ENCODE data around the gene INHA. TPM values are rescaled to one million over a fixed set of nuclear protein-coding genes. Genes with fewer than 3 reads are reported as not detected.

Gene INHA
- total RNA-seq, 1 donor from 2014 or later, result 0.52 TPM

DNA sequence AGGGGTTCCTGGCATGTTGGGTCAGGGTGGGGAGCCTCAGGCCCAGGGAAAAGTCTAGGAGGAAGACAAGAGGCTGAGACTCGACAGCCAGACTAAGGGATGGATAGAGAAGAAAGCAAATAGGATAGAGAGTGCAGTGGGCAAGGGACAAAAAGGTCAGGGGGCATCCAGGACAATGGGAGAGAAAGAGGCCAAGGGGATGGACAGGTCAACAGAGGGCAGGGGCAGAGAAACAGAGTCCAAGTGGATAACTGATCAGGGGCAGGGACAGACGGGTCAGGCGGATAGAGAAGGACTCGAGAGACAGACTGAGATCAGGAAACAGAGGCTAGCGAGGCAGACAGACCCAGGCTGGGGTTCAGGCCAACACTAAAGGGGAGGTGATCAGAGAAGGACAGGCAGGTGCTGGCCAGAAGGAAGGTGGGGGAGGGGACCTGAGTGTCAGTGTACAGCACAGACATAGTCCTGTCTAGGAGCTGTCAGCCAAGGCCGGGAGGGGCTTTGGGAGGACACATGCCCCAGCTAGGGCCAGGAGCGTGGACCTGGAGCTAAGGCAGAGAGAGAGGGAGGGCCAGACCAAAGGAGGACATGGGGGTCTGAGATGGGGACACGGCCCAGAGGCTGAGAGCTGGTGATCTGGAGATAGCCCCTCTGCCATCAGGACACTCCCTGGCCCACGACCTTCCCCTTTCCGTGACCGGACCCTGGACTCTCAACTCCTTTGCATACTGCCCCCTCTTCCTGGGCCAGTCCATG is 45.6 kb upstream of the INHA start:
- no peak overlapping the region for H3K4me2 ChIP-seq (ENCODE audit: low read length)
- H3K9me3 Mint-ChIP-seq (ENCODE audit: unreplicated experiment), result no peaks in the 10 kb centered on the region

DNA sequence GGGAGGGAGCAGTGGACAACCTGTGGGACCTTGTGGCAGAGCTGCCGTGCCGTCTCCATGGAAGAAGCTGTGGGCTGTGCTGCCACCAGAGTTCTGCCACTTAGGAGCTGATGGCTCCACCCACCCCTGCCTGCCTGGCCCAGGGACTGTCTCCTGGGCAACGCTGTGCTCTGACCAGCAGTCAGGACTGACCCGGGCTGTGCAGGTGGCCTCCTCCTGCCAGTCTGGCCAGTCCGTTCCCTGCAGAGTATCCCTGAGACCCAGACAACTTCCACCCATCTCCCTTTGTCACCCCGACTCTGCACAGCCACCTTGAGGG is 45.1 kb upstream of the INHA start:
- no peak overlapping the region for H2AFZ ChIP-seq (ENCODE audit: low read depth, low read length)
- peaks cover 61% of the 10 kb centered on the region for H3K27me3 Mint-ChIP-seq (ENCODE audit: low read depth, unreplicated experiment)
- H3K36me3 ChIP-seq (ENCODE audit: insufficient read depth, low read length), result no peaks in the 10 kb centered on the region
- H3K4me1 ChIP-seq (ENCODE audit: insufficient read depth, low read length), result peaks cover 18% of the 10 kb centered on the region
- H3K4me2 ChIP-seq (ENCODE audit: low read length), result no peak overlapping the region
- FAIRE-seq (no peak), DNase-seq (ENCODE audit: low read depth) (no peak)
- H3K79me2 ChIP-seq (ENCODE audit: insufficient read depth, low read length), result no peaks in the 10 kb centered on the region
- peaks cover 17% of the 10 kb centered on the region for H3K27me3 ChIP-seq (ENCODE audit: insufficient read depth, low read length)
- no peaks in the 10 kb centered on the region for H4K20me1 ChIP-seq (ENCODE audit: insufficient read depth, low read length)
- no peak overlapping the region for H3K27ac Mint-ChIP-seq (ENCODE audit: unreplicated experiment)
- no peaks in the 10 kb centered on the region for H3K9me3 ChIP-seq (ENCODE audit: insufficient read depth, low read depth, low read length)
- no peak overlapping the region for H3K9ac ChIP-seq (ENCODE audit: low read length)
- H3K4me3 ChIP-seq (ENCODE audit: insufficient read depth, low read depth, low read length), result no peak overlapping the region
- H3K36me3 Mint-ChIP-seq (ENCODE audit: low read depth, unreplicated experiment), result no peaks in the 10 kb centered on the region
- no peaks in the 10 kb centered on the region for H3K9me3 Mint-ChIP-seq (ENCODE audit: unreplicated experiment)
- TF ChIP-seq EZH2 (IDR thresholded peaks at IDR 0.05; ENCODE audit: insufficient read depth, low read length), result no peak
- TF ChIP-seq, protein P1, sequence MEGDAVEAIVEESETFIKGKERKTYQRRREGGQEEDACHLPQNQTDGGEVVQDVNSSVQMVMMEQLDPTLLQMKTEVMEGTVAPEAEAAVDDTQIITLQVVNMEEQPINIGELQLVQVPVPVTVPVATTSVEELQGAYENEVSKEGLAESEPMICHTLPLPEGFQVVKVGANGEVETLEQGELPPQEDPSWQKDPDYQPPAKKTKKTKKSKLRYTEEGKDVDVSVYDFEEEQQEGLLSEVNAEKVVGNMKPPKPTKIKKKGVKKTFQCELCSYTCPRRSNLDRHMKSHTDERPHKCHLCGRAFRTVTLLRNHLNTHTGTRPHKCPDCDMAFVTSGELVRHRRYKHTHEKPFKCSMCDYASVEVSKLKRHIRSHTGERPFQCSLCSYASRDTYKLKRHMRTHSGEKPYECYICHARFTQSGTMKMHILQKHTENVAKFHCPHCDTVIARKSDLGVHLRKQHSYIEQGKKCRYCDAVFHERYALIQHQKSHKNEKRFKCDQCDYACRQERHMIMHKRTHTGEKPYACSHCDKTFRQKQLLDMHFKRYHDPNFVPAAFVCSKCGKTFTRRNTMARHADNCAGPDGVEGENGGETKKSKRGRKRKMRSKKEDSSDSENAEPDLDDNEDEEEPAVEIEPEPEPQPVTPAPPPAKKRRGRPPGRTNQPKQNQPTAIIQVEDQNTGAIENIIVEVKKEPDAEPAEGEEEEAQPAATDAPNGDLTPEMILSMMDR (IDR thresholded peaks at IDR 0.05; ENCODE audit: insufficient read depth, low read depth, low read length), result no peak
- peak overlapping the region; percentile 54 for H3K4me3 Mint-ChIP-seq (ENCODE audit: unreplicated experiment)
- H3K27ac ChIP-seq (ENCODE audit: low read depth, low read length), result no peak overlapping the region
- H3K4me1 Mint-ChIP-seq (ENCODE audit: low read depth, unreplicated experiment), result peaks cover 10% of the 10 kb centered on the region

More for the DNA sequence above, 45.6 kb upstream of the INHA start:
- Mint-ChIP-seq H3K27me3 (ENCODE audit: low read depth, unreplicated experiment) (peaks cover 60% of the 10 kb centered on the region), H3K36me3 (ENCODE audit: low read depth, unreplicated experiment) (no peaks in the 10 kb centered on the region), H3K4me1 (ENCODE audit: low read depth, unreplicated experiment) (peaks cover 15% of the 10 kb centered on the region), H3K27ac (ENCODE audit: unreplicated experiment) (peak overlapping the region; percentile 77), H3K4me3 (ENCODE audit: unreplicated experiment) (peak overlapping the region; percentile 67)
- H4K20me1 ChIP-seq (ENCODE audit: insufficient read depth, low read length), result no peaks in the 10 kb centered on the region
- no peak overlapping the region for H3K9ac ChIP-seq (ENCODE audit: low read length)
- H2AFZ ChIP-seq (ENCODE audit: low read depth, low read length), result no peak overlapping the region
- H3K36me3 ChIP-seq (ENCODE audit: insufficient read depth, low read length), result no peaks in the 10 kb centered on the region
- H3K9me3 ChIP-seq (ENCODE audit: insufficient read depth, low read depth, low read length), result no peaks in the 10 kb centered on the region
- no peak overlapping the region for H3K4me3 ChIP-seq (ENCODE audit: insufficient read depth, low read depth, low read length)
- H3K4me1 ChIP-seq (ENCODE audit: insufficient read depth, low read length), result peaks cover 23% of the 10 kb centered on the region
- no peak for TF ChIP-seq EZH2 (IDR thresholded peaks at IDR 0.05; ENCODE audit: insufficient read depth, low read length)
- TF ChIP-seq, protein P1 (IDR thresholded peaks at IDR 0.05; ENCODE audit: insufficient read depth, low read depth, low read length), result no peak
- peaks cover 17% of the 10 kb centered on the region for H3K27me3 ChIP-seq (ENCODE audit: insufficient read depth, low read length)
- FAIRE-seq, result no peak
- no peak for DNase-seq (ENCODE audit: low read depth)
- H3K27ac ChIP-seq (ENCODE audit: low read depth, low read length), result no peak overlapping the region
- no peaks in the 10 kb centered on the region for H3K79me2 ChIP-seq (ENCODE audit: insufficient read depth, low read length)

DNA sequence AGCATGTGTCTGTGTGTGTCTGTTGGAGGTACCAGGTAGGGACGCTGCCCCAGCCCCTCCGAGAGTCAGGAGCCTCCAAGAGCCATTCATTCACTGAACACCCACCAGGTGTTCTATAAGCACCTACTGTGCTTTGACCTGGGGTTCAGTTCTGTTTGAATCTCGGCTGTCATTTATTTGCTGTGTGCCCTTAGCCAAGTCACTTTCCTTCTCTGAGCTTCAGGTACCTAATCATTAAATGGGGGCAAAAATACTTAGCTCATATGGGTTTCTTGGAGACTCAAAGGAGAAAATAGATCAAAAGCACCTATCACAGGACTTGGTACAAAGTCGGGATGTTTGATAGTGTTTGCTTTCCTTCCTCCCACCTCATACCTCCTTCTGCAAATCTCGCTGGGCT is 44.6 kb upstream of the INHA start:
- peaks cover 62% of the 10 kb centered on the region for H3K27me3 Mint-ChIP-seq (ENCODE audit: low read depth, unreplicated experiment)
- no peak overlapping the region for H3K27ac ChIP-seq (ENCODE audit: low read depth, low read length)
- no peak overlapping the region for H3K27ac Mint-ChIP-seq (ENCODE audit: unreplicated experiment)
- H3K27me3 ChIP-seq (ENCODE audit: insufficient read depth, low read length), result peaks cover 17% of the 10 kb centered on the region
- H3K9me3 ChIP-seq (ENCODE audit: insufficient read depth, low read depth, low read length), result no peaks in the 10 kb centered on the region
- H3K4me2 ChIP-seq (ENCODE audit: low read length), result no peak overlapping the region
- H3K36me3 Mint-ChIP-seq (ENCODE audit: low read depth, unreplicated experiment), result no peaks in the 10 kb centered on the region
- FAIRE-seq (no peak), DNase-seq (ENCODE audit: low read depth) (no peak)
- TF ChIP-seq, protein P1 (IDR thresholded peaks at IDR 0.05; ENCODE audit: insufficient read depth, low read depth, low read length), result no peak
- no peak for TF ChIP-seq EZH2 (IDR thresholded peaks at IDR 0.05; ENCODE audit: insufficient read depth, low read length)
- no peaks in the 10 kb centered on the region for H3K9me3 Mint-ChIP-seq (ENCODE audit: unreplicated experiment)
- H3K4me1 ChIP-seq (ENCODE audit: insufficient read depth, low read length), result peaks cover 15% of the 10 kb centered on the region
- H3K9ac ChIP-seq (ENCODE audit: low read length), result no peak overlapping the region
- H3K36me3 ChIP-seq (ENCODE audit: insufficient read depth, low read length), result no peaks in the 10 kb centered on the region
- H2AFZ ChIP-seq (ENCODE audit: low read depth, low read length), result no peak overlapping the region
- H3K4me3 Mint-ChIP-seq (ENCODE audit: unreplicated experiment), result peak overlapping the region; percentile 54
- H3K79me2 ChIP-seq (ENCODE audit: insufficient read depth, low read length), result no peaks in the 10 kb centered on the region
- H3K4me3 ChIP-seq (ENCODE audit: insufficient read depth, low read depth, low read length), result no peak overlapping the region
- H4K20me1 ChIP-seq (ENCODE audit: insufficient read depth, low read length), result no peaks in the 10 kb centered on the region
- H3K4me1 Mint-ChIP-seq (ENCODE audit: low read depth, unreplicated experiment), result peaks cover 9% of the 10 kb centered on the region

Measured in astrocyte (in vitro differentiated cells and primary cell).